NCI-H526 treated with DMSO at 0.1 percent for 48 hours (cell line): ENCODE measurements around the gene CREG2.
"Not testable (repeated sequence)": the region's sequence is repeated elsewhere in the genome, so short reads cannot be mapped to it uniquely, and the experiment has no call there.

Source experiments
- DNase-seq: peaks from one replicate; lab custom pipeline; 2025; lab: John Stamatoyannopoulos, UW

Gene CREG2

DNA sequence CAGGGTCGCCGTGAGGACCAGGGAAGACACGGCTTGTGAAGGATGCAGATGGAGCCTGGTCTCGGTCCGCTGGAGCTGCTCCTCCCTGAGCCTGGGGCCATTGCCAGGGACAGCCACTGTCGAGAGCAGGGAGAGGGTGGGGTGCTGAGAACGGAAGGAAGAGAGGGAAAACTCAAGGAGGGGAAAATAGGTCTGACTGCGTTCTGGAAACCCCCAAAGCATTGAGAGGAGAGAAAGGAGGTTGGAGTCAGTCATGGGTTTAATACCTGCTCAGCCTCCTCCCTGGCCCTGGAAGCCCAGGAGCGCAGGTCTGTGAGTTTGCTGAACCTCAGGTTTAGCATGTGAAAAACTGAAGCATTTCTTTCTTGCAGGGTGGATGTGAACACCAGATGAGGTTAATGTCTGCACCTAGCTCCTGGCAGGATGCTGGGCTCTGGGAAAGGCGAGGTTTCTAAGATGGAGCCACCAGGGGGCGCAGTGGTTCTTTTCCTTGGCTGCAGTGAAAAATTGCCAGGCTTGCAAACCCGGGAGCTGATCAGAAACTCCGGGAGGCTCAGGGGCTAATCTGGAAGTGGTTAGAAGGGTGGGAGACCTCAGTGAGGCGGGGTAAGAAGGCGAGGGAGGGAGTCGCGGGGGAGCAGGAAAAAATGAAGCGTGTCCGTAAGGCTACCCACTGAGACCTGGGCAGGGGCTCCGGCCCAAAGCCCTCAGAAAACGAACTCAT, 45.2 kb downstream of the CREG2 start:
- DNase-seq, result peak; percentile 38

- no peak for DNase-seq
These were observed 45.9 kb downstream of the CREG2 start for GRCh38 chr2:101341421-101341820.

DNA sequence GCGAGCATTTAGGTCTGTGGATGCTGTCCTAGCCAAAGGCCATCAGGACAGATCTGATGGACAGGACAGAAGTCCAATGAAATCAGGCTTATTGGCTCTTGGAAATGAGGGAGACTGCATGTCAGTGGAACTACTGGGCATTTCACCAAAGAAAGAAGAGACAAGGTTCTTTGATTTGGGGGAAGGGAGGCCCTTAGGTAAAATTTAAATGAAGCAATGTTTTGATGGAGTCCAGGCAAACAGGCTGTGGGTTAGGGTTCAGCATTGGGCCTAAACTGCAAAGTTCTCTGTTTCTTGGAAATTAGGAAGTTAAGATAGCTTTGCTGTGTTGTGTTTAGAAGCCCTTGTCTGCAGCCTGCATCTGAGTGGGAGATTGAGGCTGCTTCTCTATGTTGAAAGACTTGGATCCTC, 47.2 kb downstream of the CREG2 start:
- DNase-seq, result no peak

DNA sequence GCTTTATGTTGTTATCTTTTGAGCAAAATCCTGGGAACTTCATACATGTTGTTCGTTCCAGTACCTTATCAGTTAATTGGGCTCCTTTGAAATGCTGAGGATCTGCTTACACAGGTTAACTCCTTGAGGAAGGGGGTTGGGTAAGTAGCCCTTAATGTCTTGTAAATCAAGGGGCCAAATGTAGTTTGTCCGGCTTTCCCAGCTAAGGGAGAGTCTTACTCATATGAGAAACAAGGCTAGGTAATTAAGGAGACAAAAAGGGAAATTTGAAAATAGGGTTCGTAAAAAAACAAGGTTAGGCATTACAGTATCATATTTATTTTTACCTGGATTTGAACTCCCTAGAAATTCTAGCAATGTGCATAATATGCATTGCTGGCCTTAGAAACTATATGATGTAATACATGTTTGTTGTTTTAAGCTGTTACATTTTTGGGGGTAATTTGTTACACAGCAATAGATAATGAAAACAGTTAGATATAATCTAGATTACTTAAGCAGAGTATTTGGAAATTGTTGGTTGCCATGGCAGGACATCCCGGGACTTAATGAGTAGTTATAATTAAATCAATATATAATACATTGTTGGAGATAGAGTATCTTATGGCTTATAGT, 47.9 kb downstream of the CREG2 start:
- DNase-seq, result no peak

GRCh38 chr2:101337877-101338276, 49.4 kb downstream of the CREG2 start:
- DNase-seq, result no peak

DNA sequence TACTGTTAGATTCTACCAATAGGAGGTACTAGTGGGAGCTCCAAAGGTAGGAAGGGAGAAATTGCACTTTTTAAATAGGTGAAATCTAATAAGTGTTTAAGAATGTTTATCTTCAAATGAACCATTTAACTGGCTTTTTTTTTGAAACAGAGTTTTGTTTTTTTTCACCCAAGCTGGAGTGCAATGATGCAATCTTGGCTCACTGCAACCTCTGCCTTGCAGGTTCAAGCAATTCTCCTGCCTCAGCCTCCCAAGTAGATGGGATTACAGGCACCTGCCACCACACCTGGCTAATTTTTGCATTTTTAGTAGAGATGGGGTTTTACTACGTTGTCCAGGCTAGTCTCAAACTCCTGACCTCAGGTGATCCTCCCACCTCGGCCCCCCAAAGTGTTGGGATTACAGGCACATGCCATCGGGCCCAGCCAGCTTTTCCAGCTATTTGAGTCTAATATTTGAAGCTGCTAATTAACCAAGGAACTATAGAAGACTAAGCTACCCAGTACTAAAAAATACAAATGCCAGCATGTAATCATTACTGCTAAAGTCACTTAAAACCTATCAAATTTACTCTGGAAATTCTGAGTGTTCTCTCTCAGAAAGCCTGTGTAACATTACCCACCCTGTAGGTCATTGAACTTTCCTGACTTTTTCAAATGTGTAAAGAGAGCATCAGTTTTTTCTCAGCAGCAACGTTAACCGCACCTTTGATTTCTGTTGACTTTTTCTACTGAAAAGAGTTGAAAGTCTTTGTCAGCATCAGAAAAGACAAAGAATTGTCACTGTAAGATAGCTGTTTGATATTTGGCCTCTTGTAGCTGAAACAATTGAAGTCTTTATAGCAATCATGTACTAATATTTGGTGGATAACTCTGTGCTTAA, 54.2 kb downstream of the CREG2 start:
- no peak for DNase-seq

DNA sequence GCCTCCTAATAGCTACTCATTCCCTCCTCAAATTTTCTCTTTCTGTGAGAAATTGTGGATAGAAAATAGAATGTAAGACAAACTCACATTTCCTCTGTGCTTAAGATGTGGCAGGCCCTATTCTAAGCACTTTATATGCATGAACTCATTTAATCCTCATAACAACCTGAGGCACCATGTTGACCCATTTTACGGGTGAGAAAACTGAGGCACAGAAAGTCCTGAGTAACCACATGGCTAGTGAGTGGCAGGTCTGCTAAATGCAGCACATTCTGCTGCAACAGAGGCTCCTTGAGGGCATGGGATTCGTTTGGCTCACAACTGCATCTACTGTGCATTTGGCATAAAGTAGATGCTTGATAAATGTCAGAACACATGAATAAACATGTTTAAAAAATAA, 56.1 kb downstream of the CREG2 start:
- no peak for DNase-seq

DNA sequence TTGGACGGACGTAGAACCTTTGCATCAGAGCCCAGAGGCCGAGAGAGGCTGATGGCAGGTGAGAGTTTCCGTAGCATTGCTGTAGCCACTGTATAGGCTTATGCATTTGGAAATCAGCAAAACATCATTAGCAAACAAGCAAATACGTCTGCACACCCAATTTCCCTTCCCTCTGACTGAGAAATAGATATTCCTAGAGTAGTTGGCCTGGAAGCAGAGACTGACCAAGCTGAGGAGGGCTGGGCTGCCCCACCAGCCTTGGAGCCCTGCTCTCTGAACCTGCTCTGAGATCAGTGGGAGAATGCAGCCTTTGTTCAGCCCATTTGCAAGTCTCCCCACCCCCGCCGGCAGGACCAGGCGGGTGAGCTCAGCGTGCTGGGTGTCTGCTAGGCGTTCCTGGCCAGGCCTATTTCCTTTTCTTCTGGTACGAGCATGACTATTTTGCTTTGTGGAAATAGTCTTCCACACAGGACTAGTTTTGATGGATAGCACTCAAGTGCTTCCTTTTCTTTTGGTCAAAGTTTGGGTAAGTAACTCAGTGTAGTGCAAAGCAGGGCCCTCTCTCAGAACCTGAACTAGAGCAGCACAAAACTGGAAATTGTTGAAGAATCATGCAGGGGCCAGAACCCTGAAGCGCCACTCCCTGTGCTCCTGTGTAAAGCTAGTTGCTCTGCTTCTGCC, 56.9 kb downstream of the CREG2 start:
- DNase-seq, result peak; percentile 74

GRCh38 chr2:101329026-101329425, 58.3 kb downstream of the CREG2 start:
- no peak for DNase-seq

DNA sequence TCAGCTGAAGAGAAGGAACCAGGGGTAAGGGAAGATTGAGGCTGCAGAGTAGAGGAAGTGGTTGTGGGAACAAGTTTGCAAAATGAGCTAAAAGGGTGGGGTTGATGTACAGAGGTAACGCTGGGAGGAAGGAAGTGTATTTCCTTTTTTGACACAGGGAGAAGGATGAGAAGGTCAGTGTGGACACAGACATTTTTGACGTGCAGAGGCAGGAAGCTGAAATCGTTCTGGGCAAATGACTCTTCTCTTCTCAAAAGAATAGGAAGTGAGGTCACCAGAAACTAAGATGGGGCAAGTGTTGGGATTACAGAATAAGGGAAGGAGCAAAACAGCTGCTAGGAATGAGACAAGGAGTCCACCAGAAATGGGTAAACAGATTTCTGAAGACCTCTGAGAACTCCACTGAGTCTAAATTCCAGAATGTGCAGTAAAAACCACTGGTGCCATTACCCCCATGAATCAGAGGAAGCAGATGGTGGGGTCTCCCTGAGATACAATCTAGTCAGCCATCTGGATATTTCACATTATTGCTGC, 58.8 kb downstream of the CREG2 start:
- no peak for DNase-seq

GRCh38 chr2:101327863-101328394, 59.4 kb downstream of the CREG2 start:
- no peak for DNase-seq

GRCh38 chr2:101325425-101325824, 61.9 kb downstream of the CREG2 start:
- DNase-seq, result no peak

GRCh38 chr2:101316568-101316967, 70.7 kb downstream of the CREG2 start:
- DNase-seq, result not testable (repeated sequence)

- no peak for DNase-seq
These were observed 75.6 kb downstream of the CREG2 start for GRCh38 chr2:101311696-101312017.

DNA sequence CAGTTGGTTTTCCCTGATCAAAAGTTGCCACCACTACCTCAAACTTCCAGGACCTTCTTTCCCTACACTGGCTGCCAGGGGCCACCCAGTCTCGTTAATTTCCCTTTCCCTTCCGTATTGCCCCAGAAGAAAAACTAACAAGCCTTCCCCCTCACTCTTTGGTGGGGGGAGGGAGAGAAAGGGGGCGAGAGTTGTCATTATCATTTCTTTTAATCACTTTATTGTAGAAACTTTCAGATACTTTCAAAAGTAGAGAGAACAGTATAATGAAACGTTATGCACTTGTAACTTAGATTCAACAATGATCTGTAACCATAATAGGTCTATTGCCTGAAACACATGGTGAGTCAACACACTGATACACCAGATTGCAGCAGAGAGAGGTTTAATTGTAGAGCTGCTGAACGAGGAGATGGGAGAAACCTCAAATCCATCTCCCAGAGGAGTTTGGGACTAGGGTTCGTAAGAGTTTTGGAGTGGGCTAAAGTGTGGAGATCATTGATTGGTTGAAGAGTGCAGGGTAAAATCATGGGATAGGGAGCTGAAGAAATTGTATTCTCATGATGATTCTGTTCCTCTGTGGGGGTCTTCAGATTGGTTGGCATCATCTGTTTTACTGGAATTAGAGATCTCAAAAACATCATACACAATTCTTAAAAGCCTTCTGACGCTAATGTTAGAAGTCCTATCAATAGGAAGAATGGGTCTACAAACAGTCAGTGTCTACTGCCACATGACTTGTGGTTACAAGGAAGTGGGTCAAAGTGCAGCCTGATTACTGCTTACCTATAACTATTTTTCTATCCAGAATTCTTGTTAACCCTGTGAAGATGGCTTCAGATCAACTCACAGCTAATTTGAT, 76.2 kb downstream of the CREG2 start:
- no peak for DNase-seq

GRCh38 chr2:101310090-101310833, 77.0 kb downstream of the CREG2 start:
- no peak for DNase-seq

GRCh38 chr2:101308432-101309210, 78.7 kb downstream of the CREG2 start, which contains the start of gene RNF149:
TSS of gene RNF149 (minus strand) at chr2:101308701. CDS start at chr2:101308588, 113 bp downstream.
- peak; percentile 36 for DNase-seq

DNA sequence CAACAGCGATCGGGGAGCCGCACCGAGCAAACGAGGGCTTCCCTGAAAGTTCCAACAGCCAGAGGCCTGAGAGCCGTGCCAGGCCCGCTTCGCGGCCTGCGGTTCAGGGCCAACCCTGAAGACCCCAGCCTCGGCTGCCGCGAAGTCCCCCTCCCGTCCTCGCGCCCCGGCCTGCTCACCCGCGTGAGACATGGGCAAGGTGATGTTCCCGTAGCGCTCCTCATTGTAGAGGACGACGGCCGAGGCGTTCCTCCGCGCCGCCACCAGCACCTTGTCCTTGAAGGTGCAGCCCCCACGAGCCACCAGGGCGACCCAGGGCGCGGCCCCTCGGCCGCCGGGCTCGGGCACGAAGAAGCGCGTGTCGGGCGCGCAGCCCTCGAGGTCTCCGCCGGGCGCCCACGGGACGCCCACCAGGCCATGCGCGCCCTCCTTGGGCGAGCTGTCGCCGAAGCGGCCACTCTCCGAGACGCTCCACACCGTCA, 79.3 kb downstream of the CREG2 start:
- no peak for DNase-seq

DNA sequence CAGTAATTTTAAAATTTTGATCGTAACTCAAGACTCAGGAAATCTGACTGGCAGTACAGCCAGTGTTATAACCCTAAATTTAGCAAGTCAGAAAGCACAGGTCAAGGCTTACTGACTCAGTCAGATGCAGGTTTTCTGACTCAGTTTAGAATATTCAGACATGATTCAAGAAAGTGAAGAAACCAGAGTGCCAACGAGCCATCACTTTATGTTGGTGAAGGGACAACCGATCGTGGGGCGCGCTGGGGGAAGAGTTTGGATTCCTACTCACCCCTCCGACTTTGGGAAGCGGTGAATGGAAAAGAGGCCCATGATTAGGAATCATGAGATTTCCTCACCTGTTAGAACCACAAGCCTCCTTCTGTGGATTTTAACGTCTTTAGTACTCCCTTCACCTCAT, 79.8 kb downstream of the CREG2 start:
- DNase-seq, result no peak
